UCSD-AML1 (cell line): ENCODE results near the gene FRRS1L.

Source experiments
- DNase-seq: peaks from one replicate; lab custom pipeline; 2025; ENCODE audit not compliant: unreplicated experiment; lab: John Stamatoyannopoulos, UW

Gene FRRS1L

DNA sequence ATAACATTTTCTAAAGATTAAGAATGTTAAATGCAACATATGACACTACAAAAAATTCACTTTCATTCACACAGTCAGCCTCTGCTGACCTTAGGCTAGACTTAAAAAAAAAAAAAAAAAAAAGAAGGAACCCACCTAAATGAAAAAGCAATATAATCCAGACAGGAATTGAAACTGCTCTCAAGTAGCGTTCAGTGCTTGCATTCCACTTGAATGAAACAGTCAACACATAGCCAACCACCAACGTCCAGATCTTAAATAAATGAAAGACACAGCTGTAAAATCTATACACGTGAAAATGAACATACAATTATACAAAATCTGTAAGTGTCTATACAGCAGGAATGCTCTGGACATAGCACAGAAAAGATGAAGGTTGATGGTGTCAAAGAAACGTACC lies 58.7 kb downstream of the FRRS1L start:
- DNase-seq, result no peak

DNA sequence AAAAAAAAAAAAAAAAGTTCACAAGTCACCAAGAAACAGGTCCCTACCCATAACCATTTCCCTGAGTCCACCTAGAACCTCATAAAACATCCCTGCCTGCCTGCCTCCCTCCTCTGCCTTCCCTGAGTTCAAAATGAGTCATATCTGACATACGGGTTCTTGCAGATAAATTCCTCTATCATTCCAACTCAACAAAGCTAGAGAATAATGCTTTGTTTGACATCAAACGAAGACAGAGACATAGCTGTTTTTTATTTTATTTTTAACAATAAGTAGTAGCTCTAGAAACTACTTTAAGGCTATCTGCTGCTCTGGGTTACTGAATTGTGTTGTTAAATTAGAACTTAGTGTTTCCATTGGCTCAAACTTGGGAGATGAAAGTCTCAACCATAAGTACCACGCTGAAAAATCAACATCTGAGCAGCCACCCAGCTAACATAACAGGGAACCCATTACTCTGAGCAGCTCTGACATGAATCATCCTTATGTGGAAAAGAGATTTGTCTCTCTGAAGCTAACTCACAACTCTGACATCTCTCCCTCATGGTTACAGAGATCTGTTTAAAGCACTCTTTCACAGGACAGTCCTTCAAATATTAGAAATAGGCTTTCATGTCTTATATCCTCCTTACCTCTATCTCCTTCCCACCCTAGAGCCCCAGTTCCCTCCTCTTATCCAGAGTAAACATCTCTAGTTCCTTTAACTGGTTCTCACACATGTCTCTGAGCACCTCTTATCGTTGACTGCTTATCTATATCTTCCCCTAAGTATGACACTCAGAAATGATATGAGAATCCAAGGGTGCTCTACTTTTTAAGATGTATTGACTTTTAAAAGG lies 59.4 kb downstream of the FRRS1L start:
- no peak for DNase-seq

DNA sequence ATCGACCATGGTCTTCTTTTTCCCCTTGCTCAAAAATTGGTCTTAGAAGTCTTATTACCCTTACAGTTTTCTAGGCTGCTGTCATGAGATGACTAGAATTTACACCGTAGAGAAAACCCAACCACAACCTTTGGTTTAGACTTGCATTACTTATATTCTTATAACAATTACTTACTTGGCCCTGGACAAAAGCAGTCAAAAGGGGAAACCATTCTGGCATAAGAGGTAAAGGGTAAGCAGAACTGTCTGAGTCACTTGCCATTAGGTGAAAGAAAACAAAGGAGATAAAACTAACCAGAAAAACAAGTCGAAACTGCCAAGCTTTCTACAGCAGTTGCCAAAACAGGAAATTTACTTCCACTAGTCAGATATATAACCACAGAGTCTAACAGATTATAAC lies 65.2 kb downstream of the FRRS1L start:
- no peak for DNase-seq

- DNase-seq, result no peak
Observed at GRCh38 chr9:109101202-109101595, 65.8 kb downstream of the FRRS1L start.

GRCh38 chr9:109100543-109101201 lies 66.4 kb downstream of the FRRS1L start:
- no peak for DNase-seq

- DNase-seq, result no peak
Observed at GRCh38 chr9:109098960-109099308, 68.1 kb downstream of the FRRS1L start.

DNA sequence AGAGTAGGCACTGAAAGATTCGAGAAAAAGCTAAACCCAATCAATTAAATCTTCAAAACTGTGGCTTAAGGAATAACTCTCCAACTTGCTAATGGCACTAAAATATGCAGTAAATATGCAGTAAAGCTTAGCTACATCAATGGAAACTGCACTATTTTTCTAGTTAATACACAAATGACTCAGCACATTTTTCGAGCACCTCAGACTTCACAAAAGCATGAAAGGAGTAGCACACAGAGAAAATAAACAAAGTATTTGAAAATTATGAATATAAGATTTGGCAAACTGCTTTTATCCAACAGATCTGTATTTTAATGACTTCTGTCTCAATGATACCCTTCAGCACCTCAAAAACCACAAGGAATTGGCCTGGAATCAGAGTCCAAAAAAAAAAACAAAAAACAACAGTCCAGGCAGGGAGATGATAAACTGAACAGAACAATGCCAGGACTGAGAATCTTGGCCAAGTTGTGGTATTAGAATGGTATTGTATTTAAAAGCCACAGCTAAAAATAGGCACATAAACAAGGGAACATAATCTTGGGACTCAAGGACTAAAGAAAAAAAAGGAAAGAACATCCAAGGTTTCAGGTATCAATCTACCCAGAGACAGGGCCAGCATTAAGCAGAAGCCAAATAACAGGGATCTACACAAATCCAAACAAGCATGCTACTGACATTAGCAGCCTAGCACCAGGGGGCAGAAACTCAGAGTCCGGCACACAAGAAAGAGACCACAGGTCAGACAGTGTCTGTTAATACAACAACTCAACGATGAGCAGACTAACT lies 68.7 kb downstream of the FRRS1L start:
- no peak for DNase-seq

DNA sequence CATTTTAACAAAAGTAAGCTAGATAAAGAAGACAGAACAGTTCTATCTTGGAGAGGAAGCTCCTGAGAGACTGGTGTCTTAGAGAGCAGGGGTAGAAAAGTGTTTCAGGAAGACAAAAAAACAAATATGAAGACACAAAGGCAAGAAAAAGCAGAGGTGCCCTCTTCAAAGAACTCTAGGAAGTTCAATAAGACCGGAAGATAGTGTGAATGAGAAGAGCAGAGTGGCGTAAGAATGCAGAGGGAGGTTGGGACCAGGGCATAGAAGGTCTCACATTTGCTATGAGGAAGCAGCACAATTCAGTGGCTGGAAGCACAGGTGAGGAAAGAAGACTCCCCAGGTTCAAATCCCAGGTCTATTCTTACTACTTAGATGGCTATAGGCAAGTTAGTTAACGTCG lies 69.9 kb downstream of the FRRS1L start:
- no peak for DNase-seq

GRCh38 chr9:109095321-109095720 lies 71.7 kb downstream of the FRRS1L start:
- no peak for DNase-seq

- no peak for DNase-seq
Observed at GRCh38 chr9:109094268-109094667, 72.8 kb downstream of the FRRS1L start.

GRCh38 chr9:109092587-109092986 lies 74.5 kb downstream of the FRRS1L start:
- DNase-seq, result no peak

- no peak for DNase-seq
Observed at GRCh38 chr9:109092051-109092580, 74.9 kb downstream of the FRRS1L start.

DNA sequence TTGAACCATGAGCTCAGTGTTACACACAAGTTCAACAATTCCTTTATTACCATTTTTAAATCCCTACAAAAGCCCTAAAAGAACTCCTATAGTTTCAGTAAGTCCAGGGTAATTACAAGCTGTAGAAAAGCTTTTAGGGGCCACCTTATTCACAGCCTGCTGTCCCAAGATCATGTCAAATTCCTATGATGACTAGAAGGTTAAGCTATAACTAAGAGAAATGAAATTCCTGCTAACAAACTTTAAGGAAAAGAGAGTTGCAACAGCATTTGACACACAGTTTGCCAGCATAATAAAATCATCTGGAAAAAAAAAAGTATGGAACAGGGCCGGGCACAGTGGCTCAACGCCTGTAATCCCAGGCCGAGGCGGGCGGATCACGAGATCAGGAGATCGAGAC lies 78.8 kb downstream of the FRRS1L start:
- no peak for DNase-seq

GRCh38 chr9:109087795-109088194 lies 79.3 kb downstream of the FRRS1L start:
- DNase-seq, result no peak

DNA sequence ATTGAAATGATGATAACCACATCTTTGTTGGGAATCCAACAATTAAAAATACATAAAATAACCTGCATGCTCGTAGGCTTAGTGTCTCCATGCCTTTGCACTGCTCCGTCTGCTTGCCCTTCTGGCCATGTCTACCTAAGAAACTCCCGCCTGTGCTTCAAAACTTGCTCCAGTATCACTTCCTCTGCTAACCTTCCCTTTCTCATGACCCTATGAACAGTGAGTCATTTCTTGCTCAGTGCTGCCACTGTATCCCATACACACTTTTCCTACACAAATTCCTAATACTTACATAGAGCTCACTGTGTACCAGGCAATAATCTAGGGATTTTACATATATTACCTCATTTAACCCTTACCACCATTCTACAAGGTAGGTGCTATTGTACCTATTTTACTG lies 80.8 kb downstream of the FRRS1L start:
- no peak for DNase-seq

- DNase-seq, result no peak
Observed at GRCh38 chr9:109085510-109085909, 81.5 kb downstream of the FRRS1L start.

GRCh38 chr9:109083813-109084405 lies 83.1 kb downstream of the FRRS1L start:
- no peak for DNase-seq

DNA sequence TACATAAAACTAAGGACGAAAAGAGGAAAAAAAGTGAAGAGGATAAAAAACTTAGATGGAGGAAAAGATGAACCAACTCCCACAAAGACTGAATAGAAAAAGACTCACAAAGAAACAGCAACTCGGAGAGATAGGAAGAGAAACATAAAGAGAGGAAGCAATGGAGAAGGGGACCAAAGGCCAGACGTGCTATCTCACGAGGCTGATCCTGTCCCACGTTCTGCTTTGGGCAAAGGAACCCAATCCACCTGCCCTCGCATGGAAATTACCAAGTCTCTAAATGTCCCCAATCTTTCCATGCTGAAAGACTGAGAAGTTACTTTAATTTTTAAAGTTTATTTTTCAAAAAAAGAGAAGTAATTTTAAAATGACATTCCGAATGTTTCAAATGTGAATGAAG lies 83.9 kb downstream of the FRRS1L start:
- no peak for DNase-seq

- DNase-seq, result no peak
Observed at GRCh38 chr9:109082091-109082620, 84.9 kb downstream of the FRRS1L start.
